GM12878 (cell line): ENCODE data around the gene NFKB2. TPM values are rescaled to one million over a fixed set of nuclear protein-coding genes. Genes with fewer than 3 reads are reported as not detected.

ENCODE experiments used
- CBX3 ChIP-seq: fragments of 200-600 bp; sonication (generic); IDR thresholded peaks from 2 replicates; pipeline ENCODE4 v1.6.1; 2016; ENCODE audit warnings: low read depth, borderline replicate concordance
- DPF2 ChIP-seq: fragments of 450-650 bp; IDR thresholded peaks from 2 replicates; pipeline ENCODE4 v1.6.1; 2017; ENCODE audit warnings: mild to moderate bottlenecking
- FOXM1 ChIP-seq: IDR thresholded peaks from 2 replicates; pipeline ENCODE4 v1.6.1; 2012; ENCODE audit warnings: low read depth, mild to moderate bottlenecking, inconsistent platforms, low read length, moderate library complexity
- MTA2 ChIP-seq: fragments of 450-650 bp; IDR thresholded peaks from 2 replicates; pipeline ENCODE4 v1.6.1; 2016; ENCODE audit warnings: low read depth, mild to moderate bottlenecking, moderate library complexity
- NFIC ChIP-seq: IDR thresholded peaks from 2 replicates; pipeline ENCODE4 v1.6.1; 2012; ENCODE audit warnings: low read depth, mild to moderate bottlenecking, inconsistent platforms, low read length, moderate library complexity
- PML ChIP-seq: IDR thresholded peaks from 2 replicates; pipeline ENCODE4 v1.6.1; 2012; ENCODE audit warnings: low read length, inconsistent platforms
- POLR2AphosphoS2 ChIP-seq: IDR thresholded peaks from 2 replicates; pipeline ENCODE4 v1.6.1; 2011; ENCODE audit warnings: low read depth, mild to moderate bottlenecking, low read length, improper control_type of control experiment, moderate library complexity
- SMC3 ChIP-seq: IDR thresholded peaks from 2 replicates; pipeline ENCODE4 v1.6.1; 2011; ENCODE audit warnings: low read length, improper control_type of control experiment, borderline replicate concordance
- SRF ChIP-seq, 2 experiments: IDR thresholded peaks; 2 replicates each; pipeline ENCODE4 v1.6.1; 2011; ENCODE audit warnings: low read depth in 2 of 2, low read length in 2 of 2, mild to moderate bottlenecking in 1 of 2, moderate library complexity in 1 of 2
- STAT1 ChIP-seq: fragments of 450-650 bp; conservative IDR thresholded peaks from 2 replicates; pipeline ENCODE4 v1.6.1; 2014; ENCODE audit warnings: antibody characterized with exemption, mild to moderate bottlenecking
- SUPT20H ChIP-seq: IDR thresholded peaks from 2 replicates; pipeline ENCODE4 v1.6.1; 2011; ENCODE audit warnings: low read depth, mild to moderate bottlenecking, low read length, moderate library complexity, borderline replicate concordance; ENCODE audit not compliant: control insufficient read depth
- TARDBP ChIP-seq: IDR thresholded peaks from 2 replicates; pipeline ENCODE4 v1.6.1; 2016; ENCODE audit warnings: borderline replicate concordance
- TBL1XR1 ChIP-seq: IDR thresholded peaks from 2 replicates; pipeline ENCODE4 v1.6.1; 2012; ENCODE audit warnings: low read depth, low read length, improper control_type of control experiment
- TCF12 ChIP-seq: IDR thresholded peaks from 2 replicates; pipeline ENCODE4 v1.6.1; 2011; ENCODE audit warnings: low read depth, mild to moderate bottlenecking, low read length
- ZNF274 ChIP-seq: IDR thresholded peaks from one replicate; pipeline ENCODE4 v1.8.0; 2011; ENCODE audit not compliant: insufficient read length, insufficient read depth
- ZNF384 ChIP-seq: IDR thresholded peaks from 2 replicates; pipeline ENCODE4 v1.6.1; 2012; ENCODE audit warnings: low read depth, mild to moderate bottlenecking, low read length, improper control_type of control experiment, borderline replicate concordance
- ZZZ3 ChIP-seq: IDR thresholded peaks from 2 replicates; pipeline ENCODE4 v1.6.1; 2011; ENCODE audit warnings: low read depth; ENCODE audit not compliant: control insufficient read depth, insufficient read length
- polyA plus RNA-seq, 11 experiments: library from polyadenylated mRNA; depleted of rRNA in 4 of 11; unstranded in 6 of 11; stranded (reverse) in 5 of 11; fragments of >200 nt; fragmentation: Nextera tagmentation in 4 of 11; fragmentation: Illumina TruSeq in 1 of 11; extraction: Ambion mirVana in 4 of 11; extraction: Trizol in 1 of 11; gene quantifications; 1 replicate in 1 of 11; 2 replicates in 10 of 11; pipeline versions ENCODE4 v1.2.1 to v1.2.3, GENCODE V29; 2011 to 2016; ENCODE audit warnings: inconsistent platforms in 2 of 11, missing spikeins in 2 of 11, low read depth in 1 of 11
- total RNA-seq, 4 experiments: library from RNA; depleted of rRNA in 3 of 4; stranded (reverse); fragments of >200 nt in 3 of 4; fragmentation: Illumina TruSeq in 1 of 4; extraction: Trizol in 1 of 4; gene quantifications; 2 replicates each; pipeline versions ENCODE4 v1.2.1 to v1.2.3, GENCODE V29; 2013 to 2021
- TF ChIP-seq, protein P1 (sequence below): fragments of 450-650 bp; IDR thresholded peaks from 2 replicates; pipeline ENCODE4 v1.6.1; 2016; ENCODE audit warnings: mild to moderate bottlenecking, moderate library complexity, borderline replicate concordance
- TF ChIP-seq, protein P2 (sequence below): IDR thresholded peaks from 2 replicates; pipeline ENCODE4 v1.6.1; 2011; ENCODE audit warnings: borderline replicate concordance, low read depth, mild to moderate bottlenecking, moderate library complexity, mixed read lengths, low read length; ENCODE audit not compliant: insufficient read depth; ENCODE audit errors: extremely low read length
- TF ChIP-seq, protein P3 (sequence below): fragments of 450-650 bp; IDR thresholded peaks from 2 replicates; pipeline ENCODE4 v1.6.1; 2017; ENCODE audit warnings: mild to moderate bottlenecking, moderate library complexity

NFKB2 gene
- total and polyA plus RNA-seq, 10 of the 15 experiments (the other 5 are each of a cell fraction or from before 2014, with no cell fraction given) = 0.56 to 144 (median 49.4) TPM

GRCh38 chr10:102432162-102432950 lies 36.9 kb downstream of the NFKB2 start, which contains the start of gene CUEDC2 (continued):
- TF ChIP-seq, protein P1, sequence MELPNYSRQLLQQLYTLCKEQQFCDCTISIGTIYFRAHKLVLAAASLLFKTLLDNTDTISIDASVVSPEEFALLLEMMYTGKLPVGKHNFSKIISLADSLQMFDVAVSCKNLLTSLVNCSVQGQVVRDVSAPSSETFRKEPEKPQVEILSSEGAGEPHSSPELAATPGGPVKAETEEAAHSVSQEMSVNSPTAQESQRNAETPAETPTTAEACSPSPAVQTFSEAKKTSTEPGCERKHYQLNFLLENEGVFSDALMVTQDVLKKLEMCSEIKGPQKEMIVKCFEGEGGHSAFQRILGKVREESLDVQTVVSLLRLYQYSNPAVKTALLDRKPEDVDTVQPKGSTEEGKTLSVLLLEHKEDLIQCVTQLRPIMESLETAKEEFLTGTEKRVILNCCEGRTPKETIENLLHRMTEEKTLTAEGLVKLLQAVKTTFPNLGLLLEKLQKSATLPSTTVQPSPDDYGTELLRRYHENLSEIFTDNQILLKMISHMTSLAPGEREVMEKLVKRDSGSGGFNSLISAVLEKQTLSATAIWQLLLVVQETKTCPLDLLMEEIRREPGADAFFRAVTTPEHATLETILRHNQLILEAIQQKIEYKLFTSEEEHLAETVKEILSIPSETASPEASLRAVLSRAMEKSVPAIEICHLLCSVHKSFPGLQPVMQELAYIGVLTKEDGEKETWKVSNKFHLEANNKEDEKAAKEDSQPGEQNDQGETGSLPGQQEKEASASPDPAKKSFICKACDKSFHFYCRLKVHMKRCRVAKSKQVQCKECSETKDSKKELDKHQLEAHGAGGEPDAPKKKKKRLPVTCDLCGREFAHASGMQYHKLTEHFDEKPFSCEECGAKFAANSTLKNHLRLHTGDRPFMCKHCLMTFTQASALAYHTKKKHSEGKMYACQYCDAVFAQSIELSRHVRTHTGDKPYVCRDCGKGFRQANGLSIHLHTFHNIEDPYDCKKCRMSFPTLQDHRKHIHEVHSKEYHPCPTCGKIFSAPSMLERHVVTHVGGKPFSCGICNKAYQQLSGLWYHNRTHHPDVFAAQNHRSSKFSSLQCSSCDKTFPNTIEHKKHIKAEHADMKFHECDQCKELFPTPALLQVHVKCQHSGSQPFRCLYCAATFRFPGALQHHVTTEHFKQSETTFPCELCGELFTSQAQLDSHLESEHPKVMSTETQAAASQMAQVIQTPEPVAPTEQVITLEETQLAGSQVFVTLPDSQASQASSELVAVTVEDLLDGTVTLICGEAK = peak; percentile 36; the same call in 1 of the 2 replicates
- TF ChIP-seq ZNF274 (no peak), FOXM1 (no peak), ZNF384 (no peak), STAT1 (0 out of 2 replicates have a peak, but pooled peaks have one; percentile 37), CBX3 (no peak), MTA2 (0 out of 2 replicates have a peak, but pooled peaks have one; percentile 25), SMC3 (no peak), POLR2AphosphoS2 (no peak), TBL1XR1 (0 out of 2 replicates have a peak, but pooled peaks have one; percentile 34), SUPT20H (no peak), ZZZ3 (no peak), PML (peak; percentile 47; the same call in 1 of the 2 replicates), SRF (IDR thresholded peaks at IDR 0.05; ENCODE audit: low read depth in 2 of 2, low read length in 2 of 2) (0 out of 4 replicates have a peak, but pooled peaks of 1 of the 2 experiments have one; percentile 42), DPF2 (no peak), TCF12 (0 out of 2 replicates have a peak, but pooled peaks have one; percentile 27), TARDBP (peak; percentile 84), NFIC (no peak)
- TF ChIP-seq, protein P2, sequence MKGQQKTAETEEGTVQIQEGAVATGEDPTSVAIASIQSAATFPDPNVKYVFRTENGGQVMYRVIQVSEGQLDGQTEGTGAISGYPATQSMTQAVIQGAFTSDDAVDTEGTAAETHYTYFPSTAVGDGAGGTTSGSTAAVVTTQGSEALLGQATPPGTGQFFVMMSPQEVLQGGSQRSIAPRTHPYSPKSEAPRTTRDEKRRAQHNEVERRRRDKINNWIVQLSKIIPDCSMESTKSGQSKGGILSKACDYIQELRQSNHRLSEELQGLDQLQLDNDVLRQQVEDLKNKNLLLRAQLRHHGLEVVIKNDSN = no peak
- TF ChIP-seq, protein P3, sequence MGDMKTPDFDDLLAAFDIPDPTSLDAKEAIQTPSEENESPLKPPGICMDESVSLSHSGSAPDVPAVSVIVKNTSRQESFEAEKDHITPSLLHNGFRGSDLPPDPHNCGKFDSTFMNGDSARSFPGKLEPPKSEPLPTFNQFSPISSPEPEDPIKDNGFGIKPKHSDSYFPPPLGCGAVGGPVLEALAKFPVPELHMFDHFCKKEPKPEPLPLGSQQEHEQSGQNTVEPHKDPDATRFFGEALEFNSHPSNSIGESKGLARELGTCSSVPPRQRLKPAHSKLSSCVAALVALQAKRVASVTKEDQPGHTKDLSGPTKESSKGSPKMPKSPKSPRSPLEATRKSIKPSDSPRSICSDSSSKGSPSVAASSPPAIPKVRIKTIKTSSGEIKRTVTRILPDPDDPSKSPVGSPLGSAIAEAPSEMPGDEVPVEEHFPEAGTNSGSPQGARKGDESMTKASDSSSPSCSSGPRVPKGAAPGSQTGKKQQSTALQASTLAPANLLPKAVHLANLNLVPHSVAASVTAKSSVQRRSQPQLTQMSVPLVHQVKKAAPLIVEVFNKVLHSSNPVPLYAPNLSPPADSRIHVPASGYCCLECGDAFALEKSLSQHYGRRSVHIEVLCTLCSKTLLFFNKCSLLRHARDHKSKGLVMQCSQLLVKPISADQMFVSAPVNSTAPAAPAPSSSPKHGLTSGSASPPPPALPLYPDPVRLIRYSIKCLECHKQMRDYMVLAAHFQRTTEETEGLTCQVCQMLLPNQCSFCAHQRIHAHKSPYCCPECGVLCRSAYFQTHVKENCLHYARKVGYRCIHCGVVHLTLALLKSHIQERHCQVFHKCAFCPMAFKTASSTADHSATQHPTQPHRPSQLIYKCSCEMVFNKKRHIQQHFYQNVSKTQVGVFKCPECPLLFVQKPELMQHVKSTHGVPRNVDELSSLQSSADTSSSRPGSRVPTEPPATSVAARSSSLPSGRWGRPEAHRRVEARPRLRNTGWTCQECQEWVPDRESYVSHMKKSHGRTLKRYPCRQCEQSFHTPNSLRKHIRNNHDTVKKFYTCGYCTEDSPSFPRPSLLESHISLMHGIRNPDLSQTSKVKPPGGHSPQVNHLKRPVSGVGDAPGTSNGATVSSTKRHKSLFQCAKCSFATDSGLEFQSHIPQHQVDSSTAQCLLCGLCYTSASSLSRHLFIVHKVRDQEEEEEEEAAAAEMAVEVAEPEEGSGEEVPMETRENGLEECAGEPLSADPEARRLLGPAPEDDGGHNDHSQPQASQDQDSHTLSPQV = no peak
